ENCODE data around the gene AQP4.

Gene AQP4

GRCh38 chr18:26865557-26865956 is at the start of gene AQP4:
AQP4 (minus strand) TSS chr18:26865707; CDS start chr18:26865689, 18 bp downstream.
- DNase-seq: no peak

DNA sequence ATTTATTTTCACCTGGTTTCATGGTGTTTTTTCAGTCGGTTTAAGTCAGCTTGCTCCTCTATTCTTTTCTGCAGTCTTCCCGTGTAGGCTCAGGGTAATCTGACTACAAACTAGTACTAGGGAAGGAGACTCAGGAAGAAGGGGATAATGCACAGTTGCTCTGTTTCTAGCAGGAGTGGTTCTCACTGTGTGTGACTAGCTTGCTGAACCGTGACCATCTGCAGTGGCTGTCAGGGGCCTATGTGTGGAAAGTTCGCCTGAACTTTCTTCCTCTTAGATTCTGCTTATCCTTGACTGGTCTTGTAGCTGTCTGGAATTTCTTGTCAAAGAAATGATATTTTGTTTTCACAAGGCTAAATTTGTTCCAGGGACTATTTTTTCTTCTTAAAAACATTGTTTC is 46.3 kb upstream of the AQP4 start:
- no peak for DNase-seq

DNA sequence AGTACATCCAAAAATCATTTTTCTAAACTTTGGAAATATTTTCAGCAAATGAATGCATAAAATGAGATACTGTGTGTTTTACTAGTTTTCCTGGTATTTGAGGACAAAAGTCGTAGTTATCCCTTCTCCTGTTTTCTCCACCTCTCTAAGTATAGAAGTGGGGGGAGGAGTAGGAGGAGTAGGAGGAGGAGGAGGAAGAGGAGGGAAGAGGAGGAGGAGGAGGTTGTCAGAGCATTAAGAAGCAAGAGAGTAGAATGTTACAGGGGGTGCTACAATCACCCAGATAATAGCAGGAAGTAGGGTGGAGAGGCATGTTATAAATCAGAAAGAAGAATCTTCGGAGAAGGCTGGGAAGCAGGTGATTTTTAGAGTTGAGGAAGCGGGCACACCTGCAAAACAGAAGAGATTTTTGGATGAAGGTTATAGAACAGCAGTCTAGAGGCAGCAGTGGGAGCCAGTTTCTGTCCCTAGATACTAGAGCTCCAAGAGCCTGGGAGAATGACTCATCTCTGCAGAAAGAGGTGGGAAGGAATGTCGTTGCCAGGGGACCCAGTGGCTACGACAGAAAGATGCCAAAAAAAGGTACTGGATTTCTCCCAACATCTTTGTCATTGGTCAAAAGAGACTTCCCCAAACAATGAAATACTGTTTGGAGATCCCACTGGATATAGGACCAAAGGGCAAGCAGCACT is 44.2 kb upstream of the AQP4 start:
- no peak for DNase-seq

DNA sequence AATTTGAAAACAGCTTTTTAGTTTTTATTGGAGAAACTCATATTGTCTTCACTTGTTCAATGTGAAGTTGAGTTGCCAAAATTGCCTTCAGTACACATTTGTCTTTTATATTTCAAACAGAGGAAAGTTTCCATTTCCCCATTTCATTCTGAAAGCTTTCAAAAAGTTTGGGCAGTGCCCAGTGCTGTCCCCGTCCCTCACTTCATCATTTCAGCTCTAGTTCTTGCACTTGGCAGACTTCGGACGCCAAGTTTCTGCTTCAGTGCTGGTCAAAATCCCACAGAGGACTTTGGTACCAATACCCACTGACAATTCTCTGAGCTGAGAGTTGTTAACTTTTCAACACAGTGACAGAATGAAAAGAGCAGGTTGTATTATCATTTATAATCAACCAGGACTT is 43.4 kb upstream of the AQP4 start:
- DNase-seq: no peak

- no peak for DNase-seq
These were observed 36.8 kb upstream of the AQP4 start for GRCh38 chr18:26902291-26902690.

DNA sequence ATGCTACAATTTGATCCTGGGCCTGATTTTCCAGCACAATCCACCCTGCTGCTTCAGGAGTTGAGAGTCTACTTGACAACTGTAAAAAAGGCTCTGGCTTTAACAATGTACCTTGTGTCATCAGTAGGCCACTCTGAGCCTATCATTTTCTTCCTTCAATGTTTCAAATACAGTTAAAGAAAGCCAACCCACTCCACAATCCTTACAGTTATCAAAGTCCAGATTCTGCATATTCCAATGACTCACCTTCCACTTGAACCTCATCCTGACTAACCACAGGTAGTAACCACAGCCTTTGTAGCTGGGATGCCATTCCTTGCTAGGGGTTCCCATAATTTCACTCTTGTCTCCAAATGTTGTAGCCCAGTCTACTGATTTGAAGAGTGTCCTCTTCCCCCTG is 35.5 kb upstream of the AQP4 start:
- no peak for DNase-seq

GRCh38 chr18:26894426-26894825 is 28.9 kb upstream of the AQP4 start:
- no peak for DNase-seq

GRCh38 chr18:26893996-26894395 is 28.5 kb upstream of the AQP4 start:
- DNase-seq: no peak

GRCh38 chr18:26888259-26888658 is 22.8 kb upstream of the AQP4 start:
- no peak for DNase-seq

GRCh38 chr18:26875040-26875654 is 9.6 kb upstream of the AQP4 start:
- DNase-seq: no peak

DNA sequence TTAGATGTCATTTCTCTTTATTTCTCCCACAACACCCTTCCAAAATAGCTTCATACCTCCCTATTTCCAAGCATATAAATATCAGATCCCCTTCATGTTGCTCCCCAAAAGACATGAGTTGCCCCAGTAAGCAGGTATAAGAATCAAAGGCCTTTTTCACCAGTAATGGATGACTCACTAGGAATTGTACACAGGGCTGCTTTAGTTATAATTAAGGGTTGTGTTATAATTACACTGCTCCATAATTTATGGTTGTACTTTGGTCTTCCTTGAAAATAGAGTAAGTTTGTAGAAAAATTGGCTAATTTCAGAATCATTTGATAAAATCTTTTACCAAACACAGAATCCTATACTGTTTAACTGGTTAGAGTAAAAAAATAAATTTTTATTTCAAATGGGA is 8.8 kb upstream of the AQP4 start:
- DNase-seq: no peak

- DNase-seq: no peak
These were observed 4.1 kb upstream of the AQP4 start for GRCh38 chr18:26869640-26870039.

DNA sequence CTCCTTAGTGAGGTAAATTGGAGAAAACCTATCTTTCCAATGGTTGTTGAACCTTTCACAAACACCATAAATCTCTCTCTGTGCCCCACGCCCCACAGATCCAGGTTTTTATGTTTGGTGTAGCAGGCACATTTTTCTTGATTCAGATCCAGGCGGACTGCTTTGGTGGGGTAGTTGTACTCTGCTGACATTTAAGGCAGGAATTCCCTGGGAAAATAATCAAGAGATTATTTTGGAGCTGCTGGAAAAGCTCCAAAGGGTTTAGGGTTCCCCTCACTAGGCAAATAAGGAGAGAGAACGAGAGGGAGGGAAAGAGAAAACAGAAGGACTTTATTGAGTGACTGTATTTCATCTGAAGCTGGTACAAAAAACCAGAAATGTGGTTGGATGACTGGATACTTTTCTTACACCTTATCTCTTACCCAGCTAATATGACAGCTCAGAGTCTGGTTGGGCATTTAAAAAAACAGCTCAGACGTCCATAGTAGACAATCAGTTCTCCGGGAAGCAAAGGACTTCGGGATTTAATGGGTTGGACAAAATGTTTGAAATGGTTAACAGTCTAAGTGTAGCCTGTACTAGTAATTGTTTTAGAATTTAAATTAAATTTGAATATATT is 3.6 kb upstream of the AQP4 start:
- no peak for DNase-seq

DNA sequence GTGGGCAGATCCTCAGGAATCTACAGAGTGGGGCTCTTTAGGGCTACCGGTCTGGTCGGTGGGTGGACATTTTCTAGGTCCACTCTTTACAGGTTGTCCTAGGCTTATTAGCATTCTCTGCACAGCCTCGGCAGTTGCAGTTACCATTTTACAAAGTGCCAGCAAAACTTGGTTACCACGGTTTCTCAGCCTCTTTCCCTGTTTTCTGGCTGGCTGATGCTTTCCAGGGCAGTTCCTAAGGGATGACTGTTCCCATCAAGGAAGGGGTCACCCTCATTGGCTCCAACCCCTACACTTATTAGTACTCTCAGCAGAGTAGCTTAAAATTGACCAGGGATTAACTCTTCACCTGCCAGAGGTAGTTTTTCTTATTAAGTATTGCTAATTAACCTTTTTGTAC is 2.0 kb upstream of the AQP4 start:
- DNase-seq: no peak

- DNase-seq: no peak
These were observed 849 bp downstream of the AQP4 start for GRCh38 chr18:26864658-26865057.

DNA sequence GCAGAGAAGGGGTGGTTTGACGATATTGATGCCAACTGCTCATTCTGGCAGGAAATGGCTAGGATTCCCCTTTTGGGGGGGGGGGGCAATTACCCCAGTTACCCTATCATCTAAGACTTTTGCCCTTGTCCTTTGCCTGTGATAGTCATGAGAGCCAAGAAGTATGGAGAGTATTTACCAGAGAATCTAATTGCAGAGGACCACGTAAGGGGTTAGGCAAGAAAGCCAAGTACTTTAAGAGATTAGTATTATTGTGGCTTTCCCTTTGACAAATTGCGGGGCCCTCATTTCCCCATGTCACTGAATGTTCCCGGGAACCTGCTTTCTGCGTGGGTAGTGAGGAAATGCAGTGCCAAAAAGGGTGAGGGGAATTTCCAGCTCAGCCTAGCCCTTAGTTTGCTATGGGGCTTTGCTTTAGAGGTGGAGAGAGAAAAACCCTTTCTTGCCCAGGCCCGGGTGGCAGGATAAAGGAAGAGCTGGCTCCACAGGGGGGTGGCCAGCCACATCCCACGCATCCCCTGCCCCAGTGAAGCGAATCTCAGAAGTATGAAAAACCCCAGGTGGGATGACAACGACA is 1.5 kb downstream of the AQP4 start:
- no peak for DNase-seq

DNA sequence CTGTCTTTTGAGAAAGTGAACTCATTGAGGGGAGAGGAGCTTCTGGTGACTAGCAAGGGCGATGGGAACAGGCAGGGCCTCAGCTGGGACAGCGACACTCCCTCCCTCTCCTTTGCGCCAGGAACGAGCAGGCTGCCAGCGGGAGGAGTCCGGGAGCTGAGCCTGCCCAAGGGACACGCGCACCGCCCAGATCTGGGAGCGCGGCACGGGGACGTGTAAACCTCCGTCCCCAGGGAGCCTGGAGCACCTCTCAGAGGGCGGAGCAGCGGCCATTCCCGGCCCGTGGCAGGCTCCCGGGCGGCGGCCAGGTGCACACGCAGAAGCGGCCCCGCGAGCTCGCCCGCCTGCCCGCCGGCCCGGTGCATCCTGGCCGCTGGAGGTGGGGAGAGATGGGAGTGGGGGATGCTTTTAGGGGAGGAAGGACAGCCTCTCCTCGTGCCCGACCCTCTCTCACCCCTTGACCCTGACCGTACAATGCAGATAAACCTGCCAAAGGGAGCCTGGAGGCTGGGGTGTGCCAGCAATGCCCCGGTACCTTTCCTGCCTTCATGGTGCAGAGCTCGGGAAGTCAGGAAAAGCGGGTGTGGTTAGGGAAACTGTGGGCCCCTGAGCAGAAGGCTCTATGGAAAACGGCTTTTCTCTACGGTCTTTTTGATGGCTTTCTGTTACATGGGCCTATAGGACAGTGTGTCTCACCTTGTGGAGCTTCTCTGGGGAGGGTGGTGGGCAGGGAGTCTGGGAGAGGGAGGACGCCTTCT is 2.2 kb downstream of the AQP4 start:
- no peak for DNase-seq

- DNase-seq: no peak
These were observed 3.4 kb downstream of the AQP4 start for GRCh38 chr18:26862084-26862483.

DNA sequence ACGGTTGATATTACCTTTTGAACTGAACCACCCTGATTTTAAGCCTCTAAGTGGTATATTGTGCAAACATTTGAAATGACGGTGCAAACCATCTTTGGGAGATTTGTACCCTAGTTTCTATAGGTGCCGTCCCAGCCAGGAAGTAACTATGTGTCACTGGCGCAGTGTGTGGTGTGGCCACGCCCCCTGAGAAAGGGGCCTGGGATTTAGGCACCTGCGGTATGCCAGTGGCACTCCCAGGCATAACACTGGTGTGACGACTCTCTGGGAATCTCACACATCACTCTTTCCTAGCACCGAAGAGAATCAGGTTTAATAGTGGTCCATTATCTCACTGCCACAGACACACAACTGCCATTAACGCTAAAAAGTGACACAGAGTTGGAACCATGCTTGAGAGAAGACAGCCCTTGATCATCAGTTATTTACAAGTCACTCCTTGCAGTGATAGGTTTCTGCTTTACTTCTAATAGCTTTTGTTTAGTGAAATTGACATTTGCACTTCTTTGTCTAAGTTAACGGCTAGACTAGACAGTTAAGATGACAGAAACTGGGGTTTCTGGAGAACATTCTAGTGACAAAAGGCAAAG is 11.1 kb downstream of the AQP4 start:
- no peak for DNase-seq

DNA sequence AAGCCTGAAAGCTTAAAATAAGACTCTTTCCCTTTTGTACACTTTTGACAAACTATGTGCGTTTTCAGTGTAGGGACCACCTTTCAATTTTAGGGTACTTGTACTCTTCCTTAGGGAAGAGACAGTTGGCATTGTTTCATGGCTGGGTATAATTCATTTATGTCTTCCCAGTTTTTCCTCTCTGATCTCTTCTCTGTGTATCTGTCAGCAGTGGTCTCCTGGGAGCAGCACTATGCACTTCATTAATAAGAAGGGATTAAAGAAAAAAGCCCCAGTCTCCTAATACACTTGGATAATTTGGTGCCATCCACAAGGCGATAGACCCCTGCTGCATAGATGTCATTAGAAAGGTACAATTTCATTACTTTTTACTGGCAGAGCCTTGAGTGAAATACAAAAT is 12.1 kb downstream of the AQP4 start:
- no peak for DNase-seq

DNA sequence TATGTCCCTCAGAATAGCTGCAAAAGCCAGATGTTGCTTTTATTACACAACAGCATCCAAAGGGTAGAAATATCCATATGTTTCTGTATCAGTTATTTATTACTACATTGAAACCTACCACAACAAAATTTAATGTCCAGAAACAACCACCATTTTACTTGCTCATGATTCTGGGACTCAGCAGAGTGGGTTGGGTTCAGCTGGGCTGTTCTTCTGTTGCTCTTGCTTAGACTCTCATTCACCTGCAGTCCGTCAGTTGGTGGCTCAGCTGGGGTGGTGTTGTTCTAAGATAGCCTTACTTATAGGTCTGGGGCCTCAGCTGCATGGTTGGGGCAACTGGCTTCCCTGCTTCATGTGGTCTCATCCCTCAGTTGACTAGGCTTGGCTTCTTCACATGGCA is 21.7 kb downstream of the AQP4 start:
- DNase-seq: no peak

GRCh38 chr18:26840965-26841364 is 24.5 kb downstream of the AQP4 start:
- DNase-seq: no peak

DNA sequence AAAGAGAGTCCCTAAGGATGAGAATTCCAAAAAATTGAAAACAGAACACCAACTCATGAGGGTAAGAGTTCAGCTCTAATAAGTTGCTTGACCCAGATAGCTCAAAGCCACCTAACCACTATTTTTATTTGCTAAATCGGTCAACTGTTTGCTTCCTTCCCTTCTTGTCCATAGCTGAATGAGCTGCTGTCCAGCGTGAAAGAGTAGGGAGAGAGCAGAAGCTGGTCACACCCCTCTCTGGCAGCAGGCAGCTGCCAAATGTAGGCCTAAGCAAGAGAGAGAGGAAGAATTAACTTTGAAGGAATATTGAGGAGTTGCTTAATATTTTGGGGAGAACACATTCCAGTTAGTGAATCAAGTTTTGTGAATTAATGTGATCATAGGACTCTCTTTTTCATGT is 25.9 kb downstream of the AQP4 start:
- no peak for DNase-seq

Measured in stimulated activated naive CD4-positive, alpha-beta T cell (primary cell).